ENCODE measurements around the gene DGKQ.

DNA sequence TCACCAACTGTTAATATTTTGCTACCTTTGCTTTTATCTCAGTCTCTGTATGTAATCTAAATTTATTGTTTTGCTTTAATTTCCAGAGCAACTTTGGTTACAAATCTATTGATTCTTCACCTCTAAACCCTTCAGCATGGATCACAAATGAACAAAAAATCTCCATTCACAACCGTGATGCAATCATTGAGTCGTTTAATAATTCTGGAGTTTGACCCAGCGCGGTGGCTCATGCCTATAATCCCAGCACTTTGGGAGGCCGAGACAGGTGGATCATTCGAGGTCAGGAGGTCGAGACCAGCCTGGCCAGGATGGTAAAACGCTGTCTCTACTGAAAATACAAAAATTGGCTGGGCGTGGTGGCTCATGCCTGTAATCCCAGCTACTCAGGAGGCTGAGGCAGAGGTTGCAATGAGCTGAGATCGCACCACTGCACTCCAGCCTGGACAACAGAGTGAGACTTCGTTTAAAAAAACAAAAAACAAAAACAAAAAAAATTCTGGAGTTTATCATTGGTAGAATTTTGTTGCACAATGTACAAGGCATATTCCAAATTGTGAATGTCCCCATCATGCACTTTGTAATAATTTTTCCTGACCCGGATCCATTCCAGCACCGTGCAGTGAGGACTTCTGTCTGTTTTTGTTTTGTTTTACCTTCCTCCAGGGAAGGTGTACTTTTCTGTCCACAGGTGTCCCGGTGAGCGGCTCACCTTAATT, 11.1 kb upstream of the DGKQ start:
- TF ChIP-seq, protein P1, sequence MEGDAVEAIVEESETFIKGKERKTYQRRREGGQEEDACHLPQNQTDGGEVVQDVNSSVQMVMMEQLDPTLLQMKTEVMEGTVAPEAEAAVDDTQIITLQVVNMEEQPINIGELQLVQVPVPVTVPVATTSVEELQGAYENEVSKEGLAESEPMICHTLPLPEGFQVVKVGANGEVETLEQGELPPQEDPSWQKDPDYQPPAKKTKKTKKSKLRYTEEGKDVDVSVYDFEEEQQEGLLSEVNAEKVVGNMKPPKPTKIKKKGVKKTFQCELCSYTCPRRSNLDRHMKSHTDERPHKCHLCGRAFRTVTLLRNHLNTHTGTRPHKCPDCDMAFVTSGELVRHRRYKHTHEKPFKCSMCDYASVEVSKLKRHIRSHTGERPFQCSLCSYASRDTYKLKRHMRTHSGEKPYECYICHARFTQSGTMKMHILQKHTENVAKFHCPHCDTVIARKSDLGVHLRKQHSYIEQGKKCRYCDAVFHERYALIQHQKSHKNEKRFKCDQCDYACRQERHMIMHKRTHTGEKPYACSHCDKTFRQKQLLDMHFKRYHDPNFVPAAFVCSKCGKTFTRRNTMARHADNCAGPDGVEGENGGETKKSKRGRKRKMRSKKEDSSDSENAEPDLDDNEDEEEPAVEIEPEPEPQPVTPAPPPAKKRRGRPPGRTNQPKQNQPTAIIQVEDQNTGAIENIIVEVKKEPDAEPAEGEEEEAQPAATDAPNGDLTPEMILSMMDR (IDR thresholded peaks at IDR 0.05; ENCODE audit: low read length) = no peak
- TF ChIP-seq EZH2 (optimal IDR thresholded peaks at IDR 0.05; ENCODE audit: low read depth, low read length) = no peak
